Choroid plexus epithelial cell (primary cell): ENCODE measurements around the gene LCE3D.
A peak's percentile ranks its signal among the peaks of the same experiment; 100 is the strongest.

ENCODE experiments used
- DNase-seq: peaks from one replicate; pipeline ENCODE4 v3.0.0-alpha.2; 2010; ENCODE audit warnings: low read depth
- H3K4me3 ChIP-seq: 2 replicates; pipeline ENCODE4 v1.5.1; 2011; ENCODE audit warnings: low read depth, mild to moderate bottlenecking, control low read depth, low read length, moderate library complexity
- TF ChIP-seq, protein P1 (sequence below): conservative IDR thresholded peaks from 2 replicates; pipeline ENCODE4 v1.5.1; 2011; ENCODE audit warnings: low read depth, mild to moderate bottlenecking, control low read depth, inconsistent platforms, low read length, moderate library complexity

LCE3D gene

GRCh38 chr1:152533327-152533938 is 46.9 kb downstream of the LCE3D start:
- peak; percentile 4 for DNase-seq

More at GRCh38 chr1:152533327-152533938, 46.9 kb downstream of the LCE3D start:
- H3K4me3 ChIP-seq, result no peak overlapping the region
- TF ChIP-seq, protein P1, sequence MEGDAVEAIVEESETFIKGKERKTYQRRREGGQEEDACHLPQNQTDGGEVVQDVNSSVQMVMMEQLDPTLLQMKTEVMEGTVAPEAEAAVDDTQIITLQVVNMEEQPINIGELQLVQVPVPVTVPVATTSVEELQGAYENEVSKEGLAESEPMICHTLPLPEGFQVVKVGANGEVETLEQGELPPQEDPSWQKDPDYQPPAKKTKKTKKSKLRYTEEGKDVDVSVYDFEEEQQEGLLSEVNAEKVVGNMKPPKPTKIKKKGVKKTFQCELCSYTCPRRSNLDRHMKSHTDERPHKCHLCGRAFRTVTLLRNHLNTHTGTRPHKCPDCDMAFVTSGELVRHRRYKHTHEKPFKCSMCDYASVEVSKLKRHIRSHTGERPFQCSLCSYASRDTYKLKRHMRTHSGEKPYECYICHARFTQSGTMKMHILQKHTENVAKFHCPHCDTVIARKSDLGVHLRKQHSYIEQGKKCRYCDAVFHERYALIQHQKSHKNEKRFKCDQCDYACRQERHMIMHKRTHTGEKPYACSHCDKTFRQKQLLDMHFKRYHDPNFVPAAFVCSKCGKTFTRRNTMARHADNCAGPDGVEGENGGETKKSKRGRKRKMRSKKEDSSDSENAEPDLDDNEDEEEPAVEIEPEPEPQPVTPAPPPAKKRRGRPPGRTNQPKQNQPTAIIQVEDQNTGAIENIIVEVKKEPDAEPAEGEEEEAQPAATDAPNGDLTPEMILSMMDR, result peak; percentile 37
